Caco-2 (cell line): ENCODE measurements around the gene ACOT7. TPM values are rescaled to one million over a fixed set of nuclear protein-coding genes. Genes with fewer than 3 reads are reported as not detected.

ENCODE experiments used
- BruUV-seq: library from RNA; stranded (reverse); fragments of 400-500 nt; replicated peaks from 2 replicates; lab custom pipeline; 2021; lab: Mats Ljungman, UMichigan
- CTCF ChIA-PET: fragments of 300-600 bp; sonication (Branson Sonifier 250); formaldehyde crosslinking; loops from one replicate; lab custom pipeline; 2022; ENCODE audit warnings: antibody characterized with exemption; lab: Charles Lee
- POLR2A ChIA-PET: fragments of 300-600 bp; sonication (Branson Sonifier 250); formaldehyde crosslinking; loops from one replicate; lab custom pipeline; 2022; ENCODE audit warnings: antibody characterized with exemption; lab: Charles Lee
- DNase-seq, 2 experiments: peaks; one replicate each; pipeline versions ENCODE4 v3.0.0 to v3.0.0-alpha.2; 2020 to 2022
- H3K27me3 ChIP-seq: replicated peaks from 2 replicates; pipeline ENCODE4 v1.6.0; 2011; ENCODE audit warnings: low read length; ENCODE audit not compliant: control insufficient read depth, insufficient read depth
- H3K36me3 ChIP-seq: 2 replicates; pipeline ENCODE4 v1.5.1; 2011; ENCODE audit warnings: low read length; ENCODE audit not compliant: control insufficient read depth, insufficient read depth
- H3K4me1 ChIP-seq: fragments of 250-450 bp; sonication (Bioruptor Pico); 2 replicates; pipeline ENCODE4 v1.5.1; 2020; ENCODE audit warnings: mild to moderate bottlenecking
- H3K4me3 ChIP-seq: 2 replicates; pipeline ENCODE4 v1.5.1; 2011; ENCODE audit warnings: low read depth, mild to moderate bottlenecking, control low read depth, low read length
- H3K9me3 ChIP-seq: fragments of 250-450 bp; sonication (Bioruptor Pico); 2 replicates; pipeline ENCODE4 v1.5.1; 2020; ENCODE audit warnings: mild to moderate bottlenecking, moderate library complexity
- H3K27ac Mint-ChIP-seq: one replicate; pipeline ENCODE4 v1.8.0; 2022; ENCODE audit warnings: mixed read lengths; ENCODE audit not compliant: unreplicated experiment
- H3K27me3 Mint-ChIP-seq: one replicate; pipeline ENCODE4 v1.8.0; 2022; ENCODE audit warnings: mixed read lengths; ENCODE audit not compliant: insufficient read depth, unreplicated experiment
- H3K36me3 Mint-ChIP-seq: one replicate; pipeline ENCODE4 v1.8.0; 2022; ENCODE audit warnings: mild to moderate bottlenecking, mixed read lengths; ENCODE audit not compliant: insufficient read depth, unreplicated experiment
- H3K4me1 Mint-ChIP-seq: one replicate; pipeline ENCODE4 v1.8.0; 2022; ENCODE audit warnings: low read depth, mixed read lengths; ENCODE audit not compliant: unreplicated experiment
- H3K4me3 Mint-ChIP-seq: one replicate; pipeline ENCODE4 v1.8.0; 2022; ENCODE audit warnings: mild to moderate bottlenecking, moderate library complexity, mixed read lengths; ENCODE audit not compliant: unreplicated experiment
- H3K9me3 Mint-ChIP-seq: one replicate; pipeline ENCODE4 v1.8.0; 2022; ENCODE audit warnings: mixed read lengths; ENCODE audit not compliant: unreplicated experiment
- CTCF ChIP-seq, 2 experiments: fragments of 200-600 bp in 1 of 2; IDR thresholded peaks; 1 replicate in 1 of 2; 2 replicates in 1 of 2; pipeline versions ENCODE4 v1.5.1 to v1.8.0; 2011 to 2022; ENCODE audit warnings: antibody characterized with exemption in 1 of 2, control low read depth in 1 of 2, inconsistent platforms in 1 of 2, low read depth in 1 of 2, low read length in 1 of 2, mild to moderate bottlenecking in 1 of 2, moderate library complexity in 1 of 2; ENCODE audit not compliant: insufficient read depth in 1 of 2, severe bottlenecking in 1 of 2, unreplicated experiment in 1 of 2
- intact Hi-C: fragments of 100-400 bp; cut with micrococcal nuclease; formaldehyde crosslinking; loops from one replicate; pipeline ENCODE4 v1.10.0; 2022; ENCODE audit not compliant: unreplicated experiment
- total RNA-seq: library from RNA; stranded (reverse); gene quantifications from 2 replicates; pipeline ENCODE4 v1.2.3, GENCODE V29; 2022

The ACOT7 gene
- total RNA-seq, 1 experiment from 2014 or later = 221 TPM

DNA sequence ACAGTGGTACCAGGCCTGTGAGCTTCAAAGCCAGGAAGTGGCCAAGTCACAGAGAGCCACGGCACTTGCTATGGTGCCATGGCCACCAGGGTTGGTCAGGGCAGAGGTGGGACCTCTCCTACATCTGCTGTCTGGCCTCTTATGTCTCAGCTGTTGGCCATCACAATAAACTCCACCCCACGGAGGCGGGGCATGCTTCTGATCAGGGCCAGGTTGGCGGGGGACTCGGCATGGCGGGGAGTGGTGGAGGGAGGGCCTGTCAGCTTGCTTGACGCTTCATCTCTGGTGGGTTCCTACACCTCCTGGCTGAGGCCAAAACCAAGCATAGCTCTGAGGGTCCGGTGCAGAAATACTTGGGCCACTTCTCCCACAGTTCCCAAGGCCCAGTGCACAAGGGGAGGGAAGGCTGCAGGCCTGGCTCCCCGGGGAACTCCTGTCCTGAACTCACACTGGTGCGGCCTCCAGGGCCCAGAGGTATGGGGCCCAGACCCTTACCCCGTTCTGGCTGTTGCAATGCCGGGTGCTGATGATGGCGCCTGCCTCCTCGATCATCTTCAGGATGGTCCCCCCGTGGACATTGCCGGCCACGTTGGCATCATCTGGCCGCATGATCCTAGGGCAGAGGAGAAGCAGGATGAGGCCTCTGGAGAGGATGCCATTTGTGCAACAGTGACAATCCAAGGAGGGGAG is 44.2 kb downstream of the ACOT7 start:
- intact Hi-C loops = no loop called here
- H3K36me3 ChIP-seq = no peaks in the 10 kb centered on the region
- H3K4me3 ChIP-seq = no peak overlapping the region
- CTCF ChIA-PET = interaction anchor here (0.6 to 0.9 kb wide), 4 partner anchors 13 to 57 kb away, joined by 3 to 8 read pairs (median 4); partner anchors contain the start of gene ACOT7
- Mint-ChIP-seq H3K4me3 (no peak overlapping the region), H3K27me3 (no peaks in the 10 kb centered on the region), H3K27ac (no peak overlapping the region), H3K4me1 (peaks cover 21% of the 10 kb centered on the region), H3K36me3 (peaks cover 64% of the 10 kb centered on the region), H3K9me3 (no peaks in the 10 kb centered on the region)
- no TSS peak for BruUV-seq
- no peaks in the 10 kb centered on the region for H3K9me3 ChIP-seq
- POLR2A ChIA-PET = no interaction called here
- no peak for DNase-seq
- H3K27me3 ChIP-seq = no peaks in the 10 kb centered on the region
- peaks cover 26% of the 10 kb centered on the region for H3K4me1 ChIP-seq
- TF ChIP-seq CTCF (IDR thresholded peaks at IDR 0.05; ENCODE audit: insufficient read depth in 1 of 2, low read depth in 1 of 2, low read length in 1 of 2, severe bottlenecking in 1 of 2, unreplicated experiment in 1 of 2) = no peak

GRCh38 chr1:6348511-6349191 is 44.9 kb downstream of the ACOT7 start:
- intact Hi-C loops = loop anchor here (1.0 kb wide), 3 partner anchors 30 to 56 kb away; no protein-coding TSS in a partner anchor
- Histone ChIP-seq H3K9me3 (no peaks in the 10 kb centered on the region), H3K27me3 (no peaks in the 10 kb centered on the region), H3K36me3 (no peaks in the 10 kb centered on the region), H3K4me3 (no peak overlapping the region), H3K4me1 (peaks cover 19% of the 10 kb centered on the region)
- no peak overlapping the region for H3K4me3 Mint-ChIP-seq
- H3K27me3 Mint-ChIP-seq = no peaks in the 10 kb centered on the region
- H3K27ac Mint-ChIP-seq = peak overlapping the region; percentile 53
- ChIA-PET POLR2A (no interaction called here), CTCF (interaction anchor here (0.6 to 1.3 kb wide), 11 partner anchors 10 to 102 kb away, joined by 3 to 8 read pairs (median 3); partner anchors contain the start of gene ACOT7)
- peaks cover 61% of the 10 kb centered on the region for H3K36me3 Mint-ChIP-seq
- peaks cover 20% of the 10 kb centered on the region for H3K4me1 Mint-ChIP-seq
- TF ChIP-seq CTCF (IDR thresholded peaks at IDR 0.05; ENCODE audit: insufficient read depth in 1 of 2, low read depth in 1 of 2, low read length in 1 of 2, severe bottlenecking in 1 of 2, unreplicated experiment in 1 of 2) = no peak
- H3K9me3 Mint-ChIP-seq = no peaks in the 10 kb centered on the region
- BruUV-seq = no TSS peak
- no peak for DNase-seq

GRCh38 chr1:6347641-6348487 is 45.7 kb downstream of the ACOT7 start:
- POLR2A ChIA-PET = no interaction called here
- Mint-ChIP-seq H3K36me3 (peaks cover 59% of the 10 kb centered on the region), H3K9me3 (no peaks in the 10 kb centered on the region), H3K27me3 (no peaks in the 10 kb centered on the region), H3K27ac (peak overlapping the region; percentile 53), H3K4me3 (no peak overlapping the region), H3K4me1 (peaks cover 21% of the 10 kb centered on the region)
- intact Hi-C loops = loop anchor here (1.0 kb wide), 3 partner anchors 30 to 56 kb away; no protein-coding TSS in a partner anchor
- Histone ChIP-seq H3K9me3 (no peaks in the 10 kb centered on the region), H3K36me3 (no peaks in the 10 kb centered on the region), H3K27me3 (no peaks in the 10 kb centered on the region), H3K4me1 (peaks cover 11% of the 10 kb centered on the region), H3K4me3 (no peak overlapping the region)
- peak; percentile 68 to 85 for TF ChIP-seq CTCF (IDR thresholded peaks at IDR 0.05; ENCODE audit: insufficient read depth in 1 of 2, low read depth in 1 of 2, low read length in 1 of 2, severe bottlenecking in 1 of 2, unreplicated experiment in 1 of 2)
- BruUV-seq = no TSS peak
- DNase-seq = peak; percentile 50 to 68
- CTCF ChIA-PET = interaction anchor here (0.6 to 1.3 kb wide), 11 partner anchors 11 to 101 kb away, joined by 3 to 8 read pairs (median 3); partner anchors contain the start of genes ACOT7 and HES2
